Uterus (tissue), 2 donors: ENCODE measurements around the gene EXOC4.
"Not testable (repeated sequence)": the region's sequence is repeated elsewhere in the genome, so short reads cannot be mapped to it uniquely, and the experiment has no call there.

Experiments used
- POLR2A ChIP-seq, 2 donors: fragments of 450-650 bp; IDR thresholded peaks; one replicate each; pipeline ENCODE4 v1.6.1; 2016; ENCODE audit warnings: antibody characterized with exemption in 2 of 2, mild to moderate bottlenecking in 1 of 2, moderate library complexity in 1 of 2
- TF ChIP-seq, protein P1 (sequence below), 4 experiments: fragments of 200-600 bp in 2 of 4; fragments of 450-650 bp in 2 of 4; sonication (generic) in 2 of 4; IDR thresholded peaks; one replicate each; pipeline ENCODE4 v1.5.1; 2016 to 2019; ENCODE audit warnings: antibody characterized with exemption in 4 of 4, mild to moderate bottlenecking in 2 of 4, moderate library complexity in 1 of 4

DNA sequence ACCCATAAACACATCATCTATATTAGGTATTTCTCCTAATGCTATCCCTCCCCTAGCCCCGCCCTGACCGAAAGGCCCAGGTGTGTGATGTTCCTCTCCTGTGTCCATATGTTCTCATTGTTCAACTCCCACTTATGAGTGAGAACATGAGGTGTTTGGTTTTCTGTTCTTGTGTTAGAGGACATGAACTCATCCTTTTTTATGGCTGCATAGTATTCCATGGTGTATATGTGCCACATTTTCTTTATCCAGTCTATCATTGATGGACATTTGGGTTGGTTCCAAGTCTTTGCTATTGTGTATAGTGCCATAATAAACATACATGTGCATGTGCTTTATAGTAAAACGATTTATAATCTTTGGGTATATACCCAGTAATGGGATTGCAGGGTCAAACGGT lies 68.5 kb downstream of the EXOC4 start:
- TF ChIP-seq POLR2A (IDR thresholded peaks at IDR 0.05) = not testable (repeated sequence)
- TF ChIP-seq, protein P1, sequence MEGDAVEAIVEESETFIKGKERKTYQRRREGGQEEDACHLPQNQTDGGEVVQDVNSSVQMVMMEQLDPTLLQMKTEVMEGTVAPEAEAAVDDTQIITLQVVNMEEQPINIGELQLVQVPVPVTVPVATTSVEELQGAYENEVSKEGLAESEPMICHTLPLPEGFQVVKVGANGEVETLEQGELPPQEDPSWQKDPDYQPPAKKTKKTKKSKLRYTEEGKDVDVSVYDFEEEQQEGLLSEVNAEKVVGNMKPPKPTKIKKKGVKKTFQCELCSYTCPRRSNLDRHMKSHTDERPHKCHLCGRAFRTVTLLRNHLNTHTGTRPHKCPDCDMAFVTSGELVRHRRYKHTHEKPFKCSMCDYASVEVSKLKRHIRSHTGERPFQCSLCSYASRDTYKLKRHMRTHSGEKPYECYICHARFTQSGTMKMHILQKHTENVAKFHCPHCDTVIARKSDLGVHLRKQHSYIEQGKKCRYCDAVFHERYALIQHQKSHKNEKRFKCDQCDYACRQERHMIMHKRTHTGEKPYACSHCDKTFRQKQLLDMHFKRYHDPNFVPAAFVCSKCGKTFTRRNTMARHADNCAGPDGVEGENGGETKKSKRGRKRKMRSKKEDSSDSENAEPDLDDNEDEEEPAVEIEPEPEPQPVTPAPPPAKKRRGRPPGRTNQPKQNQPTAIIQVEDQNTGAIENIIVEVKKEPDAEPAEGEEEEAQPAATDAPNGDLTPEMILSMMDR (IDR thresholded peaks at IDR 0.05) = not testable (repeated sequence)
